ENCODE results near the gene MERTK. TPM values are rescaled to one million over a fixed set of nuclear protein-coding genes. Genes with fewer than 3 reads are reported as not detected.
"Not testable (repeated sequence)": the region's sequence is repeated elsewhere in the genome, so short reads cannot be mapped to it uniquely, and the experiment has no call there.

Gene MERTK
- total RNA-seq, 1 experiment from 2014 or later: not detected

GRCh38 chr2:112041460-112041859 lies 143.1 kb downstream of the MERTK start:
- not testable (repeated sequence) for H3K27ac ChIP-seq (ENCODE audit: low read length); H3K4me1 ChIP-seq (ENCODE audit: low read length); H2AFZ ChIP-seq (ENCODE audit: low read length); H3K9me3 ChIP-seq (ENCODE audit: low read length); H3K4me3 ChIP-seq (ENCODE audit: low read length); H4K20me1 ChIP-seq (ENCODE audit: insufficient read depth, low read depth, low read length); H3K36me3 ChIP-seq (ENCODE audit: insufficient read depth, low read length); H3K79me2 ChIP-seq (ENCODE audit: low read length); H3K9me2 ChIP-seq (replicated peaks; ENCODE audit: insufficient read depth, low read length); H3K27me3 ChIP-seq (ENCODE audit: low read length); H3K4me2 ChIP-seq (ENCODE audit: low read depth, low read length, poor library complexity, severe bottlenecking); H3K9ac ChIP-seq (ENCODE audit: low read length); DNase-seq

GRCh38 chr2:112045446-112046014 lies 147.1 kb downstream of the MERTK start:
- H3K79me2 ChIP-seq (ENCODE audit: low read length): no peaks in the 10 kb centered on the region
- no peaks in the 10 kb centered on the region for H3K36me3 ChIP-seq (ENCODE audit: insufficient read depth, low read length)
- H3K27me3 ChIP-seq (ENCODE audit: low read length): no peaks in the 10 kb centered on the region
- no peaks in the 10 kb centered on the region for H3K9me3 ChIP-seq (ENCODE audit: low read length)
- H3K27ac ChIP-seq (ENCODE audit: low read length): no peak overlapping the region
- H3K4me1 ChIP-seq (ENCODE audit: low read length): no peaks in the 10 kb centered on the region
- no peak overlapping the region for H3K4me3 ChIP-seq (ENCODE audit: low read length)
- no peak overlapping the region for H2AFZ ChIP-seq (ENCODE audit: low read length)
- no peak overlapping the region for H3K4me2 ChIP-seq (ENCODE audit: low read depth, low read length, poor library complexity, severe bottlenecking)
- no peak overlapping the region for H3K9ac ChIP-seq (ENCODE audit: low read length)
- no peak for DNase-seq
- H3K9me2 ChIP-seq (replicated peaks; ENCODE audit: insufficient read depth, low read length): no peaks in the 10 kb centered on the region
- H4K20me1 ChIP-seq (ENCODE audit: insufficient read depth, low read depth, low read length): no peaks in the 10 kb centered on the region

- no peak overlapping the region for H3K27ac ChIP-seq (ENCODE audit: low read length)
- no peaks in the 10 kb centered on the region for H3K79me2 ChIP-seq (ENCODE audit: low read length)
- H3K9me2 ChIP-seq (replicated peaks; ENCODE audit: insufficient read depth, low read length): no peaks in the 10 kb centered on the region
- no peak overlapping the region for H3K4me2 ChIP-seq (ENCODE audit: low read depth, low read length, poor library complexity, severe bottlenecking)
- H3K9ac ChIP-seq (ENCODE audit: low read length): no peak overlapping the region
- H3K9me3 ChIP-seq (ENCODE audit: low read length): no peaks in the 10 kb centered on the region
- H2AFZ ChIP-seq (ENCODE audit: low read length): no peak overlapping the region
- H3K4me3 ChIP-seq (ENCODE audit: low read length): no peak overlapping the region
- H4K20me1 ChIP-seq (ENCODE audit: insufficient read depth, low read depth, low read length): no peaks in the 10 kb centered on the region
- H3K4me1 ChIP-seq (ENCODE audit: low read length): no peaks in the 10 kb centered on the region
- H3K27me3 ChIP-seq (ENCODE audit: low read length): no peaks in the 10 kb centered on the region
- no peak for DNase-seq
- no peaks in the 10 kb centered on the region for H3K36me3 ChIP-seq (ENCODE audit: insufficient read depth, low read length)
Measured at GRCh38 chr2:112046231-112046630, 147.8 kb downstream of the MERTK start.

- H3K4me2 ChIP-seq (ENCODE audit: low read depth, low read length, poor library complexity, severe bottlenecking): no peak overlapping the region
Measured at GRCh38 chr2:112047537-112048235, 149.3 kb downstream of the MERTK start.

GRCh38 chr2:112048236-112048592 lies 149.8 kb downstream of the MERTK start:
- no peak overlapping the region for H2AFZ ChIP-seq (ENCODE audit: low read length)
- DNase-seq: no peak
- no peaks in the 10 kb centered on the region for H3K79me2 ChIP-seq (ENCODE audit: low read length)
- H3K9me2 ChIP-seq (replicated peaks; ENCODE audit: insufficient read depth, low read length): no peaks in the 10 kb centered on the region
- no peaks in the 10 kb centered on the region for H3K27me3 ChIP-seq (ENCODE audit: low read length)
- no peaks in the 10 kb centered on the region for H3K9me3 ChIP-seq (ENCODE audit: low read length)
- no peaks in the 10 kb centered on the region for H4K20me1 ChIP-seq (ENCODE audit: insufficient read depth, low read depth, low read length)
- H3K36me3 ChIP-seq (ENCODE audit: insufficient read depth, low read length): no peaks in the 10 kb centered on the region
- H3K4me3 ChIP-seq (ENCODE audit: low read length): no peak overlapping the region
- H3K4me2 ChIP-seq (ENCODE audit: low read depth, low read length, poor library complexity, severe bottlenecking): no peak overlapping the region
- no peak overlapping the region for H3K9ac ChIP-seq (ENCODE audit: low read length)
- H3K27ac ChIP-seq (ENCODE audit: low read length): no peak overlapping the region
- peaks cover under 1% of the 10 kb centered on the region for H3K4me1 ChIP-seq (ENCODE audit: low read length)

More at GRCh38 chr2:112047537-112048235, 149.3 kb downstream of the MERTK start:
- Histone ChIP-seq H3K9me3 (ENCODE audit: low read length) (no peaks in the 10 kb centered on the region), H4K20me1 (ENCODE audit: insufficient read depth, low read depth, low read length) (no peaks in the 10 kb centered on the region), H3K79me2 (ENCODE audit: low read length) (no peaks in the 10 kb centered on the region), H3K27me3 (ENCODE audit: low read length) (no peaks in the 10 kb centered on the region), H3K4me1 (ENCODE audit: low read length) (no peaks in the 10 kb centered on the region), H3K36me3 (ENCODE audit: insufficient read depth, low read length) (no peaks in the 10 kb centered on the region), H3K4me3 (ENCODE audit: low read length) (no peak overlapping the region), H3K9ac (ENCODE audit: low read length) (no peak overlapping the region), H2AFZ (ENCODE audit: low read length) (no peak overlapping the region), H3K27ac (ENCODE audit: low read length) (no peak overlapping the region), H3K9me2 (replicated peaks; ENCODE audit: insufficient read depth, low read length) (no peaks in the 10 kb centered on the region)
- no peak for DNase-seq

- Histone ChIP-seq H3K4me3 (ENCODE audit: low read length) (no peak overlapping the region), H3K27me3 (ENCODE audit: low read length) (no peaks in the 10 kb centered on the region), H3K79me2 (ENCODE audit: low read length) (no peaks in the 10 kb centered on the region), H3K9ac (ENCODE audit: low read length) (no peak overlapping the region), H3K9me3 (ENCODE audit: low read length) (no peaks in the 10 kb centered on the region), H3K27ac (ENCODE audit: low read length) (no peak overlapping the region), H3K4me1 (ENCODE audit: low read length) (peaks cover 7% of the 10 kb centered on the region), H4K20me1 (ENCODE audit: insufficient read depth, low read depth, low read length) (no peaks in the 10 kb centered on the region), H2AFZ (ENCODE audit: low read length) (no peak overlapping the region), H3K9me2 (replicated peaks; ENCODE audit: insufficient read depth, low read length) (no peaks in the 10 kb centered on the region), H3K4me2 (ENCODE audit: low read depth, low read length, poor library complexity, severe bottlenecking) (no peak overlapping the region), H3K36me3 (ENCODE audit: insufficient read depth, low read length) (no peaks in the 10 kb centered on the region)
- peak; percentile 79 for DNase-seq
Measured at GRCh38 chr2:112048887-112049286, 150.5 kb downstream of the MERTK start.

- H3K4me2 ChIP-seq (ENCODE audit: low read depth, low read length, poor library complexity, severe bottlenecking): no peak overlapping the region
- H3K36me3 ChIP-seq (ENCODE audit: insufficient read depth, low read length): no peaks in the 10 kb centered on the region
- no peaks in the 10 kb centered on the region; the same call in 1 of the 2 replicates for H3K79me2 ChIP-seq (ENCODE audit: low read length)
- no peaks in the 10 kb centered on the region for H3K9me3 ChIP-seq (ENCODE audit: low read length)
- no peaks in the 10 kb centered on the region for H4K20me1 ChIP-seq (ENCODE audit: insufficient read depth, low read depth, low read length)
- no peak for DNase-seq
- no peaks in the 10 kb centered on the region for H3K27me3 ChIP-seq (ENCODE audit: low read length)
- H3K27ac ChIP-seq (ENCODE audit: low read length): no peak overlapping the region
- no peak overlapping the region for H3K4me3 ChIP-seq (ENCODE audit: low read length)
- H3K4me1 ChIP-seq (ENCODE audit: low read length): peaks cover 9% of the 10 kb centered on the region
- no peak overlapping the region for H3K9ac ChIP-seq (ENCODE audit: low read length)
- H2AFZ ChIP-seq (ENCODE audit: low read length): no peak overlapping the region
- no peaks in the 10 kb centered on the region for H3K9me2 ChIP-seq (replicated peaks; ENCODE audit: insufficient read depth, low read length)
Measured at GRCh38 chr2:112050316-112050715, 151.9 kb downstream of the MERTK start.

GRCh38 chr2:112053917-112054846 lies 155.8 kb downstream of the MERTK start:
- H3K4me2 ChIP-seq (ENCODE audit: low read depth, low read length, poor library complexity, severe bottlenecking): peak overlapping the region; percentile 75
- peak overlapping the region; percentile 95 for H2AFZ ChIP-seq (ENCODE audit: low read length)
- peaks cover 37% of the 10 kb centered on the region for H3K79me2 ChIP-seq (ENCODE audit: low read length)
- peak; percentile 98 for DNase-seq
- H3K4me3 ChIP-seq (ENCODE audit: low read length): peak overlapping the region; percentile 70
- no peaks in the 10 kb centered on the region for H3K9me2 ChIP-seq (replicated peaks; ENCODE audit: insufficient read depth, low read length)
- H3K27ac ChIP-seq (ENCODE audit: low read length): peak overlapping the region; percentile 28; the same call in 1 of the 2 replicates
- H3K9ac ChIP-seq (ENCODE audit: low read length): peak overlapping the region; percentile 63
- no peaks in the 10 kb centered on the region for H3K36me3 ChIP-seq (ENCODE audit: insufficient read depth, low read length)
- peaks cover 37% of the 10 kb centered on the region for H3K4me1 ChIP-seq (ENCODE audit: low read length)
- no peaks in the 10 kb centered on the region for H4K20me1 ChIP-seq (ENCODE audit: insufficient read depth, low read depth, low read length)
- no peaks in the 10 kb centered on the region for H3K27me3 ChIP-seq (ENCODE audit: low read length)
- H3K9me3 ChIP-seq (ENCODE audit: low read length): no peaks in the 10 kb centered on the region
